GM13977 (cell line): ENCODE results near the gene NEK9.

ENCODE experiments used
- DNase-seq: peaks from one replicate; pipeline ENCODE4 v3.0.0; 2012; ENCODE audit warnings: low spot score
- CTCF ChIP-seq: IDR thresholded peaks from 2 replicates; pipeline ENCODE4 v1.5.1; 2012; ENCODE audit warnings: mild to moderate bottlenecking, control low read depth; ENCODE audit not compliant: insufficient read depth; ENCODE audit errors: extremely low read depth, missing control alignments
- in situ Hi-C: fragments of 300-500 bp; cut with MboI; formaldehyde crosslinking; loops from one replicate; pipeline ENCODE4 v1.12.0; 2022; ENCODE audit warnings: low sequenced_read_pairs, low pct_unique_long_range_greater_than_20kb, mixed read lengths, inconsistent platforms; ENCODE audit not compliant: unreplicated experiment

Gene NEK9

GRCh38 chr14:75049731-75050201 lies 77.1 kb downstream of the NEK9 start:
- no peak for TF ChIP-seq CTCF
- no peak for DNase-seq
- in situ Hi-C loops, result no loop called here

GRCh38 chr14:75049136-75049535 lies 77.7 kb downstream of the NEK9 start:
- DNase-seq, result no peak
- in situ Hi-C loops, result no loop called here
- TF ChIP-seq CTCF, result no peak

GRCh38 chr14:75048101-75048500 lies 78.7 kb downstream of the NEK9 start:
- no peak for TF ChIP-seq CTCF
- DNase-seq, result no peak
- in situ Hi-C loops, result no loop called here

- no peak for TF ChIP-seq CTCF
- in situ Hi-C loops, result no loop called here
- DNase-seq, result no peak
These were observed 79.3 kb downstream of the NEK9 start for GRCh38 chr14:75047506-75047905.

GRCh38 chr14:75046899-75047298 lies 79.9 kb downstream of the NEK9 start:
- no peak for DNase-seq
- in situ Hi-C loops, result no loop called here

GRCh38 chr14:75046275-75046674 lies 80.6 kb downstream of the NEK9 start:
- DNase-seq, result no peak
- in situ Hi-C loops, result no loop called here
- no peak for TF ChIP-seq CTCF

More at GRCh38 chr14:75046899-75047298, 79.9 kb downstream of the NEK9 start:
- TF ChIP-seq CTCF, result no peak

GRCh38 chr14:75044752-75045151 lies 82.1 kb downstream of the NEK9 start:
- no peak for DNase-seq
- TF ChIP-seq CTCF, result no peak
- in situ Hi-C loops, result no loop called here
